GM23338 (cell line): ENCODE measurements around the gene NUP160. TPM values are rescaled to one million over a fixed set of nuclear protein-coding genes. Genes with fewer than 3 reads are reported as not detected.

Source experiments
- ATAC-seq: fragments of 200-7000 bp; cut with Tn5 transposase; 3 replicates; pipeline ENCODE4 v1.9.1; 2020
- DNase-seq: peaks from one replicate; pipeline ENCODE4 v3.0.0-alpha.2; 2015; ENCODE audit warnings: low spot score
- H2AFZ ChIP-seq: fragments of 200-600 bp; sonication (generic); 2 replicates; pipeline ENCODE4 v1.8.0; 2016; ENCODE audit warnings: antibody characterized with exemption, mild to moderate bottlenecking, moderate library complexity
- H3F3A ChIP-seq: fragments of 200-600 bp; sonication (generic); replicated peaks from 2 replicates; pipeline ENCODE4 v1.8.0; 2017; ENCODE audit warnings: antibody characterized with exemption, mixed run types, low read depth
- H3K27ac ChIP-seq: fragments of 200-600 bp; sonication (generic); 2 replicates; pipeline ENCODE4 v1.6.1; 2016; ENCODE audit warnings: low read depth
- H3K27me3 ChIP-seq: fragments of 200-600 bp; sonication (generic); 2 replicates; pipeline ENCODE4 v1.8.0; 2016; ENCODE audit warnings: mild to moderate bottlenecking, mixed run types, moderate library complexity; ENCODE audit not compliant: insufficient read depth
- H3K36me3 ChIP-seq: fragments of 200-600 bp; sonication (generic); 2 replicates; pipeline ENCODE4 v1.8.0; 2016; ENCODE audit warnings: mild to moderate bottlenecking; ENCODE audit not compliant: insufficient read depth
- H3K4me1 ChIP-seq: fragments of 200-600 bp; sonication (generic); 2 replicates; pipeline ENCODE4 v1.8.0; 2016; ENCODE audit warnings: mild to moderate bottlenecking, moderate library complexity; ENCODE audit not compliant: insufficient read depth
- H3K4me2 ChIP-seq: fragments of 200-600 bp; sonication (generic); 2 replicates; pipeline ENCODE4 v1.7.1; 2017; ENCODE audit warnings: mixed run types
- H3K4me3 ChIP-seq: fragments of 200-600 bp; sonication (generic); 2 replicates; pipeline ENCODE4 v1.6.1; 2016; ENCODE audit warnings: mixed run types
- H3K79me2 ChIP-seq: fragments of 200-600 bp; sonication (generic); replicated peaks from 2 replicates; pipeline ENCODE4 v1.8.0; 2017; ENCODE audit warnings: mild to moderate bottlenecking; ENCODE audit not compliant: insufficient read depth
- H3K9me2 ChIP-seq: fragments of 200-600 bp; sonication (generic); 2 replicates; pipeline ENCODE4 v1.8.0; 2017; ENCODE audit not compliant: insufficient read depth
- H4K20me1 ChIP-seq: fragments of 200-600 bp; sonication (generic); replicated peaks from 2 replicates; pipeline ENCODE4 v1.8.0; 2017; ENCODE audit warnings: mild to moderate bottlenecking; ENCODE audit not compliant: insufficient read depth
- H3K27ac Mint-ChIP-seq: 2 replicates; pipeline ENCODE4 v1.8.0; 2020; ENCODE audit warnings: inconsistent platforms, mild to moderate bottlenecking, moderate library complexity, mixed read lengths
- H3K27me3 Mint-ChIP-seq: 3 replicates; pipeline ENCODE4 v1.8.0; 2022; ENCODE audit warnings: low read depth, mild to moderate bottlenecking, moderate library complexity, mixed read lengths, inconsistent platforms; ENCODE audit not compliant: insufficient read depth, poor library complexity
- H3K36me3 Mint-ChIP-seq: 3 replicates; pipeline ENCODE4 v1.8.0; 2021; ENCODE audit warnings: low read depth, mild to moderate bottlenecking, inconsistent platforms, moderate library complexity, mixed read lengths
- H3K4me1 Mint-ChIP-seq: 3 replicates; pipeline ENCODE4 v1.8.0; 2020; ENCODE audit warnings: mild to moderate bottlenecking, inconsistent platforms, mixed read lengths
- H3K4me3 Mint-ChIP-seq: 3 replicates; pipeline ENCODE4 v1.8.0; 2021; ENCODE audit warnings: moderate library complexity, mild to moderate bottlenecking, inconsistent platforms, mixed read lengths
- H3K9me3 Mint-ChIP-seq: 3 replicates; pipeline ENCODE4 v1.8.0; 2020; ENCODE audit warnings: moderate library complexity, mild to moderate bottlenecking, inconsistent platforms, mixed read lengths
- CREB1 ChIP-seq: fragments of 250-450 bp; sonication (Bioruptor Pico); IDR thresholded peaks from 2 replicates; pipeline ENCODE4 v1.5.0; 2020; ENCODE audit warnings: low read depth, mild to moderate bottlenecking, moderate library complexity
- EZH2 ChIP-seq: fragments of 200-600 bp; sonication (generic); IDR thresholded peaks from one replicate; pipeline ENCODE4 v1.8.0; 2017; ENCODE audit warnings: antibody characterized with exemption, mild to moderate bottlenecking, low read depth; ENCODE audit not compliant: unreplicated experiment
- NANOG ChIP-seq: IDR thresholded peaks from 2 replicates; pipeline ENCODE4 v1.6.1; 2016; ENCODE audit warnings: antibody characterized with exemption, borderline replicate concordance
- POLR2AphosphoS5 ChIP-seq: IDR thresholded peaks from 2 replicates; pipeline ENCODE4 v1.6.1; 2016; ENCODE audit warnings: antibody characterized with exemption, low read depth
- STAT1 ChIP-seq: IDR thresholded peaks from one replicate; pipeline ENCODE4 v1.6.1; 2016; ENCODE audit warnings: antibody characterized with exemption; ENCODE audit not compliant: unreplicated experiment
- ZNF114 ChIP-seq: fragments of 250-450 bp; sonication (Bioruptor Pico); IDR thresholded peaks from 2 replicates; pipeline ENCODE4 v1.5.0; 2020; ENCODE audit warnings: mild to moderate bottlenecking, moderate library complexity
- ZNF331 ChIP-seq: fragments of 250-450 bp; sonication (Bioruptor Pico); IDR thresholded peaks from 2 replicates; pipeline ENCODE4 v1.5.0; 2020; ENCODE audit warnings: low read depth, mild to moderate bottlenecking, moderate library complexity
- ZNF462 ChIP-seq: fragments of 250-450 bp; sonication (Bioruptor Pico); IDR thresholded peaks from 2 replicates; pipeline ENCODE4 v1.5.0; 2020; ENCODE audit warnings: mild to moderate bottlenecking, moderate library complexity
- polyA plus RNA-seq: library from polyadenylated mRNA; unstranded; fragments of >200 nt; fragmentation: Nextera tagmentation; extraction: Ambion mirVana; gene quantifications from 2 replicates; pipeline ENCODE4 v1.2.1, GENCODE V29; 2016
- total RNA-seq: library from RNA; depleted of rRNA; stranded (reverse); fragments of >200 nt; shearing (Covaris generic); gene quantifications from 2 replicates; pipeline ENCODE4 v1.2.3, GENCODE V29; 2014
- TF ChIP-seq, protein P1 (sequence below): IDR thresholded peaks from one replicate; pipeline ENCODE4 v1.6.1; 2018; ENCODE audit warnings: antibody characterized with exemption; ENCODE audit not compliant: unreplicated experiment
- TF ChIP-seq, protein P2 (sequence below): IDR thresholded peaks from 2 replicates; pipeline ENCODE4 v1.6.1; 2016; ENCODE audit warnings: antibody characterized with exemption

NUP160 gene
- total and polyA plus RNA-seq, 2 experiments from 2014 or later, result 41.2 to 101 TPM

- no peak for TF ChIP-seq ZNF114 (CRISPR knock-in tag)
- DNase-seq (no peak), ATAC-seq (no peak)
- peaks cover 26% of the 10 kb centered on the region for H3K9me3 Mint-ChIP-seq
- peaks cover 3% of the 10 kb centered on the region; the same call in 2 of the 3 replicates for H3K36me3 Mint-ChIP-seq
- Histone ChIP-seq H3K4me3 (no peak overlapping the region), H2AFZ (no peak overlapping the region), H3K4me2 (no peak overlapping the region), H3K9me2 (no peaks in the 10 kb centered on the region), H3K4me1 (no peaks in the 10 kb centered on the region), H3F3A (no peaks in the 10 kb centered on the region), H3K27me3 (no peaks in the 10 kb centered on the region), H3K79me2 (no peaks in the 10 kb centered on the region), H4K20me1 (no peaks in the 10 kb centered on the region), H3K36me3 (no peaks in the 10 kb centered on the region), H3K27ac (no peak overlapping the region)
- H3K4me1 Mint-ChIP-seq, result no peaks in the 10 kb centered on the region
- H3K4me3 Mint-ChIP-seq, result no peak overlapping the region
- no peak overlapping the region for H3K27ac Mint-ChIP-seq
- H3K27me3 Mint-ChIP-seq, result no peaks in the 10 kb centered on the region
These were observed 48.0 kb upstream of the NUP160 start for GRCh38 chr11:47896199-47896598.

- H3K27ac ChIP-seq, result no peak overlapping the region
- ATAC-seq (no peak), DNase-seq (no peak)
- H3K4me2 ChIP-seq, result no peak overlapping the region
- H3K79me2 ChIP-seq, result no peaks in the 10 kb centered on the region
- no peaks in the 10 kb centered on the region for H3F3A ChIP-seq
- H2AFZ ChIP-seq, result no peak overlapping the region
- Mint-ChIP-seq H3K4me1 (no peaks in the 10 kb centered on the region), H3K4me3 (no peak overlapping the region), H3K36me3 (peaks cover 6% of the 10 kb centered on the region; the same call in 2 of the 3 replicates), H3K27me3 (no peaks in the 10 kb centered on the region), H3K9me3 (peaks cover 30% of the 10 kb centered on the region), H3K27ac (no peak overlapping the region)
- no peaks in the 10 kb centered on the region for H3K27me3 ChIP-seq
- no peaks in the 10 kb centered on the region for H3K4me1 ChIP-seq
- H3K4me3 ChIP-seq, result no peak overlapping the region
- no peaks in the 10 kb centered on the region for H4K20me1 ChIP-seq
- H3K9me2 ChIP-seq, result no peaks in the 10 kb centered on the region
- H3K36me3 ChIP-seq, result no peaks in the 10 kb centered on the region
- TF ChIP-seq, protein P1, sequence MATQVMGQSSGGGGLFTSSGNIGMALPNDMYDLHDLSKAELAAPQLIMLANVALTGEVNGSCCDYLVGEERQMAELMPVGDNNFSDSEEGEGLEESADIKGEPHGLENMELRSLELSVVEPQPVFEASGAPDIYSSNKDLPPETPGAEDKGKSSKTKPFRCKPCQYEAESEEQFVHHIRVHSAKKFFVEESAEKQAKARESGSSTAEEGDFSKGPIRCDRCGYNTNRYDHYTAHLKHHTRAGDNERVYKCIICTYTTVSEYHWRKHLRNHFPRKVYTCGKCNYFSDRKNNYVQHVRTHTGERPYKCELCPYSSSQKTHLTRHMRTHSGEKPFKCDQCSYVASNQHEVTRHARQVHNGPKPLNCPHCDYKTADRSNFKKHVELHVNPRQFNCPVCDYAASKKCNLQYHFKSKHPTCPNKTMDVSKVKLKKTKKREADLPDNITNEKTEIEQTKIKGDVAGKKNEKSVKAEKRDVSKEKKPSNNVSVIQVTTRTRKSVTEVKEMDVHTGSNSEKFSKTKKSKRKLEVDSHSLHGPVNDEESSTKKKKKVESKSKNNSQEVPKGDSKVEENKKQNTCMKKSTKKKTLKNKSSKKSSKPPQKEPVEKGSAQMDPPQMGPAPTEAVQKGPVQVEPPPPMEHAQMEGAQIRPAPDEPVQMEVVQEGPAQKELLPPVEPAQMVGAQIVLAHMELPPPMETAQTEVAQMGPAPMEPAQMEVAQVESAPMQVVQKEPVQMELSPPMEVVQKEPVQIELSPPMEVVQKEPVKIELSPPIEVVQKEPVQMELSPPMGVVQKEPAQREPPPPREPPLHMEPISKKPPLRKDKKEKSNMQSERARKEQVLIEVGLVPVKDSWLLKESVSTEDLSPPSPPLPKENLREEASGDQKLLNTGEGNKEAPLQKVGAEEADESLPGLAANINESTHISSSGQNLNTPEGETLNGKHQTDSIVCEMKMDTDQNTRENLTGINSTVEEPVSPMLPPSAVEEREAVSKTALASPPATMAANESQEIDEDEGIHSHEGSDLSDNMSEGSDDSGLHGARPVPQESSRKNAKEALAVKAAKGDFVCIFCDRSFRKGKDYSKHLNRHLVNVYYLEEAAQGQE, result no peak
- TF ChIP-seq STAT1, result no peak
- TF ChIP-seq NANOG, result no peak
- TF ChIP-seq EZH2, result no peak
- no peak for TF ChIP-seq ZNF331 (CRISPR knock-in tag)
- no peak for TF ChIP-seq ZNF114 (CRISPR knock-in tag)
- TF ChIP-seq POLR2AphosphoS5, result no peak
- no peak for TF ChIP-seq ZNF462 (CRISPR knock-in tag)
- TF ChIP-seq CREB1 (CRISPR knock-in tag), result no peak
- TF ChIP-seq, protein P2, sequence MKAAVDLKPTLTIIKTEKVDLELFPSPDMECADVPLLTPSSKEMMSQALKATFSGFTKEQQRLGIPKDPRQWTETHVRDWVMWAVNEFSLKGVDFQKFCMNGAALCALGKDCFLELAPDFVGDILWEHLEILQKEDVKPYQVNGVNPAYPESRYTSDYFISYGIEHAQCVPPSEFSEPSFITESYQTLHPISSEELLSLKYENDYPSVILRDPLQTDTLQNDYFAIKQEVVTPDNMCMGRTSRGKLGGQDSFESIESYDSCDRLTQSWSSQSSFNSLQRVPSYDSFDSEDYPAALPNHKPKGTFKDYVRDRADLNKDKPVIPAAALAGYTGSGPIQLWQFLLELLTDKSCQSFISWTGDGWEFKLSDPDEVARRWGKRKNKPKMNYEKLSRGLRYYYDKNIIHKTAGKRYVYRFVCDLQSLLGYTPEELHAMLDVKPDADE, result no peak
These were observed 46.9 kb upstream of the NUP160 start for GRCh38 chr11:47895035-47895434.
